NOMO-1 treated with DMSO at 0.1 percent for 48 hours (cell line): ENCODE data around the gene ZNF823.

Experiments
- DNase-seq: peaks from one replicate; lab custom pipeline; 2025; ENCODE audit not compliant: unreplicated experiment; lab: John Stamatoyannopoulos, UW

ZNF823 gene

GRCh38 chr19:11737964-11738745, 591 bp downstream of the ZNF823 start:
- peak; percentile 38 for DNase-seq

GRCh38 chr19:11736696-11737095, 2.0 kb downstream of the ZNF823 start:
- no peak for DNase-seq

DNA sequence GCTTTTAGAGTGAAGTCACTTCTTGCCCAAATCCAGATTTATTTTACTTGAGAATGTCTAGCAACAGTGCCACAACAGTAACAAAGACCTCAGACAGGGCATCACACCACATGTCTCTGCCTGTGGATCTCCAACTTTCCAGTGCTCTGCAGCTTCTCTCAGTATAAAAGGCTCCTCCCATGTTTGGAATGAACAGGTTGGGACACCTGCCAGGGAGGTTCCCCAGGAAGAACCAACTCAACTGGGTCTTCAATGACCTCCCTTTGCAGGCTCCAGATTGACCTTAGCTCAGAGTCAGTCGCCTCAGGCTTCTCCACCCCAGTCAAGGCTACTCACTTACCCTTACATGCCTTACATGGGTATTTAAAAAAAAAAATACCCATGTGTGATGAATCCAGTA, 3.4 kb downstream of the ZNF823 start:
- DNase-seq, result no peak

DNA sequence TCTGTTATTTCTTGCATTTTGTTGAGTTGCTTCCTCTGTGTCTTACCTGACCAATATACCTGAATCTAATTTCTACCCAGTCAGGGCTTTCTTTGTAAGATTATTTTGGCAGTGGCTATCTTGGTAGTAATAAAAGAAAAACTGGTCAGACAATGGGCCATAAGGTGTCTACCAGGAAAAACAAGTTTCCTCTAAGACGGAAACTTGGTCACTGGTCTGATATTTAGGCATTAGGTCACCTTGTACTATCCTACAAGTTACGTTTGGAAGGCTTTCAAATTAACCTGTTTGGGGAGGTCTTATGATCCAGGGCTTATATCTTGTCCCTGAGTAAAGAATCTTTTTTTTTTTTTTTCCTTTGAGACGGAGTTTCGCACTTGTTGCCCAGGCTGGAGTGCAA, 9.2 kb downstream of the ZNF823 start:
- no peak for DNase-seq

GRCh38 chr19:11722414-11722813, 16.3 kb downstream of the ZNF823 start:
- no peak for DNase-seq

- DNase-seq, result no peak
These were observed 17.1 kb downstream of the ZNF823 start for GRCh38 chr19:11721681-11722080.

DNA sequence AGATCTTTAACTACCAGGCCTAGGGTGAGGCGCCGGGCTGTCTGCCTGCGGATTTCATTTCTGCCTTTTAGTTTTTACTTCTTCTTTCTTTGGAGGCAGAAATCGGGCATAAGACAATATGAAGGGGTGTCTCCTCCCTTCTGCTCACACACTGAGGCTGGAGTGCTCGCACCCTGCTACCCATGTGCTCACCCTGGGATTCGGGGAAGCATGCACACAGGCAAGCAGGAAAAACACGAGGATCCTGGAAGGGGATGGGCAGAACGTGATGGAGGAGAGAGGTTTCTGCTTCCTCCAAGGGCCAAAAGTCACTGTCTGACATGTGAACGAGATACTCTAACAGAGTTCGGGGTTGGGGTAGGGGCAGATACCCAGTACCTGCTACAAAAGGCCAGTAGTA, 28.4 kb downstream of the ZNF823 start:
- DNase-seq, result no peak

- no peak for DNase-seq
These were observed 30.3 kb downstream of the ZNF823 start for GRCh38 chr19:11708457-11708856.

GRCh38 chr19:11705474-11705873, 33.3 kb downstream of the ZNF823 start:
- no peak for DNase-seq

- DNase-seq, result no peak
These were observed 34.1 kb downstream of the ZNF823 start for GRCh38 chr19:11704626-11705025.

DNA sequence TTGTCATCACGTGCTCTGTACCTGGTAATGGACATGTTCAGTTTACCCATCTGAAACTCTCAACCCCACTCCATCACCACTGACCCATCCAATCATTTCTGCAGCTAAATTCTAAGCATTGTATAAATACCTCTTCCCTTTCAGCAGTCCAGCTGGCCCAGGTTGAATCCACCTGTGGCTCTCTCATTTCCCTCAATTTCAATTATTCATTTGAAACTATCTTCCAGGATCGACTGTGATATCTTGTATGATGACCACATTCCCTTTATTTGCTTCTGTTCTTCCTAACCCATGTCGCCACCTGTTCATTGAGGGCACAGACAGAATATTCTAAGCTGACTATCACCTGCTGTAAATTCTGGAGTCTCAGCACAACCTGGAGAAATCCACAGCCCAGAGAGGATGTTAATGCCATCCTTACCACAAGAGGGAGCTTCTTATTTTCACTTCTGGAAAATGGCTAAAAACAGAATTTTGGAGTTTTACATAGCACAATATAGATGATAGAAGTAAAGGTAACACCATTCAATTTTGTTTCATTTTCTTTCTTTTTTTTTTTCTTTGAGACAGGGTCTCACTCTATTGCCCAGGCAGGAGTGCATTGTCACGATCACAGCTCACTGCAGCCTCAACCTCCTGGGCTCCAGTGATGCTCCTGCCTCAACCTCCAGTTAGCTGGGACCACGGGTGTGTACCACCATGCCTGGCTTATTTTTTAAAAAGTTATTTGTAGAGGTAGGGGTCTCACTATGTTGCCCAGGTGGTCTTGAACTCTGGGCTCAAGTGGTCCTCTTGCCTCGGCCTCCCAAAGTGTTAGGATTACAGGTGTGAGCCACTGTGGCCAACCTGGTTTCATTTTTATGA, 38.6 kb downstream of the ZNF823 start:
- DNase-seq, result peak; percentile 30

- DNase-seq, result no peak
These were observed 40.5 kb downstream of the ZNF823 start for GRCh38 chr19:11698231-11698630.

GRCh38 chr19:11697284-11697855, 41.4 kb downstream of the ZNF823 start:
- DNase-seq, result no peak

- DNase-seq, result no peak
These were observed 44.0 kb downstream of the ZNF823 start for GRCh38 chr19:11694533-11695439.

DNA sequence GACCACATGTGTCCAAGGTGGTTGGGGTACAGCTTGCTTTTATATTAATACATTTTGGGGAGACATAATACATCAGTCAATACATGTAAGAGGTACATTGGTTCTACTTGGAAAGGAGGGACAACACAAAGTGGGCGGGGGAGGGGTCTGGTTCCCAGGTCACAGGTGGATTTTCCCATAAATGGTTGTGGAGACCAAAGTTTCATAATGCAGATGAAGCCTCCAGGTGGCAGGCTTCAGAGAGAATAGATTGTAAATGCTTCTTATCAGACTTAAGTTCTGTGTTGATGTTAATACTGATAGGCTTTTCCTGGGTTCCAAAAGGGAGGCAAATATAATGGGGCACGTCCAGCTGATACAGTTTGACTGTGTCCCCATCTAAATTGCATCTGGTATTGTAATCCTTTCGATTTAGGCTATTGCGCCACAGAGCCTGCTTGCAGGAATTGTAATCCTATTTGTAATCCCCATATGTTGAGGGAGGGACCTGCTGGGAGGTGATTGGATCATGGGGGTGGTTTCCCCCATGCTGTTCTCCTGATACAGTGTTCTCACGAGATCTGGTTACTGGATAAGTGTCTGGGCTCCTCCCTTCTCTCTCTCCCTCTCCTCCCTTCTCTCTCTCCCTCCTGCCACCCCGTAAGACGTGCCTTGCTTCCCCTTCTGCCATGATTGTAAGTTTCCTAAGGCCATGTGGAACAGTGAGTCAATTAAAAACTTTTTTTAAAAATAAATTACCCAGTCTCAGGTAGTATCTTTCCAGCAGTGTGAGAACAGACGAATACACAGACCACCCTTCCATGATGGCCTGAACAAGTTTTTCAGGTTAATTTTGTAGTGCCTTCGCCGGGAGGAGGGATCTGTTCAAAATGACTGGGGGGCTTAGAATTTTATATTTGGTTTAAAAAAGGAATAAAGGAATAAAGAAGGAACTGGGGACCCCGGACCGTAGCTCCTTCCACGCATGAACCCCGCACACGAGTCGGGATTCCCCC, 44.9 kb downstream of the ZNF823 start:
- no peak for DNase-seq

DNA sequence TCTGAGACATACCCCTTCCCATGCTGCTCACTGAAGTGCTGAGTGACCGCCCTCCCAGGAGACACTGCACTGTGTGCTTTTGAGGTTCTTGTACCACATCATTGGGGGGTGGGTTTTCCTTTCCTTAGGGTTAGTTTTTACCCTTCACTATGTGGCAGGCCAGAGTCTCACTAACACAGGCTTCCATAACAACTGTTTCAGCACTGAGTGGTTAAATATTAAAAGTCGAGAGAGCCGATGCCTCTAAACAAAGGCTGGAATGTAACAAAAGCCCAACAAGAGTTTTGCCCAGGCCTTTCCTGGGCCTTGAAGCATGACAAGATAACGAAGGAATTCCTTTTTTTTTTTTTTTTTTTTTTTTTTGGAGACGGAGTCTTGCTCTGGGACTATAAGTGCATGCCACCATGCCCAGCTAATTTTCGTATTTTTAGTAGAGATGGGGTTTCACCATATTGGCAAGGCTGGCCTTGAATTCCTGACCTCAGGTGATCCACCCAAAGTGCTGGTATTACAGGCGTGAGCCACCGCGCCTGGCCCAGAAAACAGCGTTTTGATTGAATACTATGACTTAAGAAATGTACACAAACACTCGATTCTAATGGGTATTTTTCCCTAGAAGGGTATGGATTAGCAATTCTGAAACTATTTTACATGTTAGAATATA, 46.5 kb downstream of the ZNF823 start:
- no peak for DNase-seq

DNA sequence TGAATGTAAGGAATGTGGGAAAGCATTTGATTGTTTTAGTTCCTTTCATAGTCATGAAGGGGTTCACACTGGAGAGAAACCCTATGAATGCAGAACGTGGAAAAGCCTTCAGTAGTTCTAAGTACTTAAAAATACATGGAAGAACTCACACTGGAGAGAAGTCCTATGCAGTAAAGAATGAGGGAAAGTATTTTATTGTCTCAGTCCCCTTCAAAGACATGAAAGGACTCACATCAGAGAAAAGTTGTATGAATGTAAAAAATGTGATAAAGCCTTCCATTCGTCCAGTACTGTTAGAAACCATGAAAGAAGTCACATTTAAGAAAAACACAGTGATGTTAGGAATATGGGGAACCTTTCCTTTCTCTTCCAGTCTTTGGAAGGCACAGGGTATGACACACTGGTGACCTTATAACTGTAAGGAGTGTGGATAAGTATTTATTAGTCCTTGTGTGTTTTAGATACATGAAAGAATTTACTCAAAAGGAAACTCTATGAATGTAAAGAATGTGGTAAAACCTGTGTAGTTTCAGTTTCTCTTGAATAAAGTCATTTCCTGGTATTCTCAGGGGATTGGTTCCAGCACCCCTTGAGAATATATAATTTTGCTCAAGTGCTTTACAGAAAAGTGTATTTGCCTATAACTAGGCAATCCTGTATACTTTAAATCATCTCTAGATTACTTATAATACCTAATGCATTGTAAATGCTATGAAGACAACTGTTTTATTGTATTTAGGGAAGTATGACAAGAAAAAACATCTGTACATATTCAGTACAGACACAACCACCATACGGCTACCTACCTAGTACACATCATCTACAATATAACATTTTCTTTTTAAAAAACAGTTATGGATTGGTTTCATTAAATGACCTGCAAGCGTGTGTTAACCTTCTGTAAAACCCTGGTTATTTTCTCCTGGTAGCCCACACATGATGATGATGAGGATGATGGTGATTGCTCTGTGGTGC, 52.8 kb downstream of the ZNF823 start:
- DNase-seq, result no peak
